Lower leg skin (tissue), 4 donors: ENCODE data around the gene ZC3HAV1L. TPM values are rescaled to one million over a fixed set of nuclear protein-coding genes. Genes with fewer than 3 reads are reported as not detected.
"Not testable (repeated sequence)": the region's sequence is repeated elsewhere in the genome, so short reads cannot be mapped to it uniquely, and the experiment has no call there.

ENCODE experiments used
- DNase-seq, 2 donors: peaks; one replicate each; pipeline ENCODE4 v3.0.0-alpha.2; 2019; ENCODE audit warnings: low spot score in 2 of 2
- H3K4me3 ChIP-seq: fragments of 200-600 bp; sonication (generic); 2 replicates; pipeline ENCODE4 v1.5.1; 2017; ENCODE audit warnings: mild to moderate bottlenecking, low read depth; ENCODE audit not compliant: poor library complexity, severe bottlenecking
- CTCF ChIP-seq, 3 donors: fragments of 450-650 bp; IDR thresholded peaks; one replicate each; pipeline ENCODE4 v1.5.1; 2016; ENCODE audit warnings: antibody characterized with exemption in 3 of 3, mild to moderate bottlenecking in 3 of 3, moderate library complexity in 2 of 3
- POLR2A ChIP-seq, 2 donors: fragments of 450-650 bp; IDR thresholded peaks; one replicate each; pipeline ENCODE4 v1.6.1; 2016 to 2017; ENCODE audit warnings: antibody characterized with exemption in 2 of 2, mild to moderate bottlenecking in 1 of 2, moderate library complexity in 1 of 2
- WGBS, 2 donors: methylation state at CpG; one replicate each; pipeline ENCODE4 v1.1.5; 2018; 5-methylcytosine and 5-hydroxymethylcytosine counted together
- intact Hi-C: fragments of 100-400 bp; cut with DNase I; formaldehyde crosslinking; loops from one replicate; pipeline ENCODE4 v1.15.0; 2023; ENCODE audit warnings: low total_unique reads
- total RNA-seq, 4 donors: library from RNA; depleted of rRNA; stranded (reverse); fragments of >200 nt; gene quantifications; one replicate each; pipeline ENCODE4 v1.1.0, GENCODE V29; 2016

ZC3HAV1L gene
- total RNA-seq, 4 donors from 2014 or later: 16.2 to 47.4 (median 30.6) TPM

GRCh38 chr7:139060695-139061237, 24.9 kb upstream of the ZC3HAV1L start:
- TF ChIP-seq CTCF (IDR thresholded peaks at IDR 0.05) (no peak), POLR2A (IDR thresholded peaks at IDR 0.05) (no peak)
- H3K4me3 ChIP-seq: no peak overlapping the region
- intact Hi-C loops: no loop called here
- WGBS, 2 donors: 73 to 79% methylated on average over 5 of the region's 5 CpGs
- DNase-seq: no peak

- intact Hi-C loops: no loop called here
Observed at GRCh38 chr7:139059905-139060304, 24.1 kb upstream of the ZC3HAV1L start.

GRCh38 chr7:139058943-139059342, 23.1 kb upstream of the ZC3HAV1L start:
- DNase-seq: no peak
- no peak overlapping the region for H3K4me3 ChIP-seq
- 35 to 41% methylated on average over 5 of the region's 5 CpGs for WGBS, 2 donors
- TF ChIP-seq CTCF (IDR thresholded peaks at IDR 0.05): no peak
- TF ChIP-seq POLR2A (IDR thresholded peaks at IDR 0.05): no peak
- intact Hi-C loops: no loop called here

More at GRCh38 chr7:139059905-139060304, 24.1 kb upstream of the ZC3HAV1L start:
- no peak overlapping the region for H3K4me3 ChIP-seq
- no peak for DNase-seq
- TF ChIP-seq POLR2A (IDR thresholded peaks at IDR 0.05) (no peak), CTCF (IDR thresholded peaks at IDR 0.05) (no peak)
- 70 to 71% methylated on average over 1 of the region's 1 CpG for WGBS, 2 donors

GRCh38 chr7:139055674-139056073, 19.8 kb upstream of the ZC3HAV1L start:
- no peak for DNase-seq
- WGBS, 2 donors: 91 to 100% methylated on average over 1 of the region's 1 CpG
- intact Hi-C loops: no loop called here
- TF ChIP-seq CTCF (IDR thresholded peaks at IDR 0.05) (no peak), POLR2A (IDR thresholded peaks at IDR 0.05) (no peak)
- no peak overlapping the region for H3K4me3 ChIP-seq

- intact Hi-C loops, DNase-seq, H3K4me3 ChIP-seq: not testable (repeated sequence)
- WGBS, 2 donors: 93 to 97% methylated on average over 14 of the region's 14 CpGs
Observed at GRCh38 chr7:139054656-139055055, 18.8 kb upstream of the ZC3HAV1L start.

GRCh38 chr7:139054101-139054500, 18.3 kb upstream of the ZC3HAV1L start:
- DNase-seq: no peak
- TF ChIP-seq POLR2A (IDR thresholded peaks at IDR 0.05): no peak
- TF ChIP-seq CTCF (IDR thresholded peaks at IDR 0.05): no peak
- no peak overlapping the region for H3K4me3 ChIP-seq
- intact Hi-C loops: no loop called here
- WGBS, 2 donors: 37 to 42% methylated on average over 2 of the region's 2 CpGs
